GM04504 (cell line): ENCODE measurements around the gene DIP2C.
A peak's percentile ranks its signal among the peaks of the same experiment; 100 is the strongest.
"Not testable (repeated sequence)": the region's sequence is repeated elsewhere in the genome, so short reads cannot be mapped to it uniquely, and the experiment has no call there.

ENCODE experiments used
- DNase-seq: peaks from one replicate; pipeline ENCODE4 v3.0.0-alpha.2; 2012; ENCODE audit warnings: low read depth

The DIP2C gene

DNA sequence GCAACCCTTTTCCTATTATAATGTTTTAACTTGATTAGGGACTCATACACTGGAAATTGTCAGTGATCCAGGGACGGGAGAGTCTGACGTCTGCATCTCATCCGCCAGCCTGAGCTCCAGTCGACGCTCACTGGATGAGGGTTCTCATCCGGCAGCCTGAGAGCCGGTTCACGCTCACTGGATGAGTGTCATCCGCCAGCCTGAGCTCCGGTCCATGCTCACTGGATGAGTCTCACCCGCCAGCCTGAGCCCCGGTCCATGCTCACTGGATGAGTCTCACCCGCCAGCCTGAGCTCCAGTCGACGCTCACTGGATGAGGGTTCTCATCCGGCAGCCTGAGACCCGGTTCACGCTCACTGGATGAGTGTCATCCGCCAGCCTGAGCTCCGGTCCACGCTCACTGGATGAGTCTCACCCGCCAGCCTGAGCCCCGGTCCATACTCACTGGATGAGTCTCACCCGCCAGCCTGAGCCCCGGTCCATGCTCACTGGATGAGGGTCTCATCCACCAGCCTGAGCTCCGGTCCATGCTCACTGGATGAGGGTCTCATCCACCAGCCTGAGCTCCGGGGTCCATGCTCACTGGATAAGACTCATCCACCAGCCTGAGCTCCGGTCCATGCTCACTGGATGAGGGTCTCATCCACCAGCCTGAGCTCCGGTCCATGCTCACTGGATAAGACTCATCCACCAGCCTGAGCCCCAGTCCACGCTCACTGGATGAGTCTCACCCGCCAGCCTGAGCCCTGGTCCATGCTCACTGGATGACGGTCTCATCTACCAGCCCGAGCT is 209.6 kb downstream of the DIP2C start:
- not testable (repeated sequence) for DNase-seq

- no peak for DNase-seq
These were observed 210.8 kb downstream of the DIP2C start for GRCh38 chr10:478471-479245.

- no peak for DNase-seq
These were observed 211.8 kb downstream of the DIP2C start for GRCh38 chr10:477620-478019.

DNA sequence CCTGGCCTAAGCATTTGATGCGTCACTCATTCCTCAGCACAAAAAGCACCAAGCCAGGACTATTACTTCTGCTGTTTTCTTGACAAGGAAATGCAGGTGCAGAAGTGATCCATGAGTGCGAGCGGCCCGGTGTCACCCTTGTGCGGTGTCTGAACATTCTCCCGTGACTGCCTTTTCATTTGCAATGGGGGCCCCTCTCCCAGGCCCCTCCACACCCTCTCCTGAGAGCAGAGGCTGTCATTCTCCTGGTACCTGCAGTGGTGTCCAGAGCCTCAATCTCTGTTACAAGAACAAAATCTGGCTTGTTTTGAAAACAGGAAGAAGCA is 213.1 kb downstream of the DIP2C start:
- DNase-seq: no peak

GRCh38 chr10:475709-476454 is 213.6 kb downstream of the DIP2C start:
- DNase-seq: no peak

GRCh38 chr10:474946-475345 is 214.5 kb downstream of the DIP2C start:
- no peak for DNase-seq

DNA sequence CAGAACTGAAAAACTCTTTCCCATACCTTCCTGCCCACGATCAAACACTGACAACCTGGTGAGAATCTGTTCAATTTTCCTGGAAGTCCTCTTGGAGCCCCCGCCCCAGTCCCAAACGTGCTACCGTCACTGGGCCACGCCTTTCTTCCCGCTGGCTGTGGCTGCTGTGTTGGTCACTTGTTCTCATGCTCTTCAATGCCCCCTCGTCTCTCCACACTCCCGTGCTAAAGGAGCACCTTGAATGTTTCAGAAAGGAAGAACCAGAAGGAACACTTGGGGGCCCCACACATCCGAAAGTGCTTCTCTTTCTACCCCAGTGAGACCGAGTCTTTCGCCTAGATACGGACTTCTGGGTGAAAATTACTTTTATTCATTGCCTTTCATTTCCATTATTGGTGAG is 215.1 kb downstream of the DIP2C start:
- no peak for DNase-seq

GRCh38 chr10:472241-472910 is 217.1 kb downstream of the DIP2C start:
- no peak for DNase-seq

- DNase-seq: no peak
These were observed 219.0 kb downstream of the DIP2C start for GRCh38 chr10:470339-471003.

- DNase-seq: no peak
These were observed 219.5 kb downstream of the DIP2C start for GRCh38 chr10:469947-470338.

DNA sequence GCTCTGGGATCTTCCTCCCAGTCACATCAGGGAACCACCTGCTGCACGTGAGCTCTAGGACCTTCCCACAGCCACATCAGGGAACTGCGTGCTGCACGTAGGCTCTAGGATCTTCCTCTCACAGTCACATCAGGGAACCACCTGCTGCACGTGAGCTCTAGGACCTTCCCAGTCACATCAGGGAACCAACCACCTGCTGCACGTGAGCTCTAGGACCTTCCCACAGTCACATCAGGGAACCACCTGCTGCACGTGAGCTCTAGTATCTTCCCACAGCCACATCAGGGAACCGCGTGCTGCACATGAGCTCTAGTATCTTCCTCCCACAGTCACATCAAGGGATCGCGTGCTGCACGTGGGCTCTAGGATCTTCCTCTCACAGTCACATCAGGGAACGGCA is 229.7 kb downstream of the DIP2C start:
- DNase-seq: no peak

- no peak for DNase-seq
These were observed 231.0 kb downstream of the DIP2C start for GRCh38 chr10:458421-458851.

GRCh38 chr10:456486-456885 is 233.0 kb downstream of the DIP2C start:
- no peak for DNase-seq

GRCh38 chr10:454860-455259 is 234.6 kb downstream of the DIP2C start:
- peak; percentile 53 for DNase-seq

DNA sequence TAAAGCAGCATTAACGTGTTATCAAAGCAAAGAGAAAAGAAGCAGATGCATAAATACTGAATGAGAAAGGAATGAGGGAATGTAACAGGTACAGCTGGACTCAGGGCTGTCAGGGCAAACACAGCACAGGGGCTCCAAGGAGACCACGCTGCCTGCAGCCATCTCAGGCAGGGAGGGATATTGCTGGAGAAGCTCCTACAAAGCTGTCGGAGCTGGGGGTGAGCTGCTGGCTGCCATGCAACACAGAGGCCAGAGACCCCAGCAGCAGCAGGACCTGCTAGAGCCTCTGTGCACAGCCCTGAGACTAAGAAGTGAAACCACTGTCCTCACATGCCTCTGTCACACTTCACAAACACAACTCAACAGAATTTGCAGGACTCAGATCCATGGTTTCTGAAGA is 235.8 kb downstream of the DIP2C start:
- DNase-seq: no peak

DNA sequence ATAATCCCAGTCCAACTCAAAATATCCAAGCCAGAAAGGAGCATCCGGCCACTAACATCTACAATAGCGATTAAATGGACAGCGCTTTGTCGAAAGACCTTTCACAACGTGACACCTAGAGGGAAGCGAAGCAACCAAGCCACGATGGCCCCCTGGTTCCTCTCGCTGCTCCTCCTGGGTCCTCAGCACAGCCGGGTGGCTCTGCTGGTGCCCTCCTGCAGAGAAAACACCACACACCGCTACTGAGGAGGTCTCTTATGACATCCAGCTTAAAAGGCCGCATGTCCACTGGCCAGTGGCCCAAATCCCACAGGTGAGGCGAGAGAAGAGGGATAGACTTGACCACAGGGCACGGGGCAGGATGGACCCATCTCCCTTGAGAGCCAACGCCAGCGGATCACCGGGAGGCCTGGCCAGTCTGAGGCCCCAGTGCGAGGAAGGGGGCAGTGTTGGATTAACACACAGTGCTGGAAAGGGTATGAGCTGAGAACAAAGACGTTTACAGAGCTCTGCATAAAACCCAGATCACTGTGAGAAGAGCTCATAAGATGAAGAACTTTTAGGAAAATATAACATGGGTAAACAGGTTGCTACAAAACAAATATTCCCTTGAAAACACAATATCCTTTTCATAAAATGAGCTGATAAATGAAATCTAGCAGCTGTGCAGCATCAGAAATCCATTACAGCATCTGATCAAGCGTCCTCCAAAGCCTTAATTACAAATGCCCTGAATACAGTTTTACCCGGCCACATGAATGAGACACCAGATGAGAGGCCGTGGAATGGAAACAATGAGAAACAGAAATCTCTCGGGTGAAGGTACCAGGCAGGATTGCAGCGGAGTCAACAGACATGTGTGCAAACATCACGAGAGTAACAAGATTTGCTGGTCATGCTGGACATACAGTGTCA is 236.7 kb downstream of the DIP2C start:
- DNase-seq: no peak

- DNase-seq: no peak
These were observed 237.6 kb downstream of the DIP2C start for GRCh38 chr10:451856-452255.

DNA sequence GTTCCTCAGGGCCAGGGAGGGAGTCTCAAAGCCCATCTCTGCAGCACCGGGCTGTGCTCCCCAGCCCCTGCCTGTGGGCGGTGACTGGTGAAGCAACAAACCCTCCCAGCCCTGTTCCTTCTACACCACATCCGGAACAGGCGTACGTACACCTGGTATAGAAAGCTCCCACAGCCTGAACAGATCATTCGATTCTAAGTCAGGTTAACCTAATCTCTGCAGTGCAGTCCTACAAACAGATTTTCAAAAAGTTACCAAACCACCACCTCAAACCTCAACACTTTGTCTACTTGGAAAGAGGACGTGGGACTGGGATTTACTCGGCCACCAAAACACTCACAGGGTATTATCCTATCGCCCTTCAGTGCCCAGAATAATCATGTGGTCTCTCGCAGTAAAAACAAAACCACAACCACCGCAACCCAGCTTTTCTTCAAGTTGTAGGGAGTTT is 238.4 kb downstream of the DIP2C start:
- no peak for DNase-seq

GRCh38 chr10:450463-450862 is 239.0 kb downstream of the DIP2C start:
- DNase-seq: no peak

- not testable (repeated sequence) for DNase-seq
These were observed 240.1 kb downstream of the DIP2C start for GRCh38 chr10:449331-449730.

GRCh38 chr10:443459-443858 is 246.0 kb downstream of the DIP2C start:
- no peak for DNase-seq
